HG03558 (cell line): Measurements from ENCODE around the gene HCST.
"Not testable (repeated sequence)": the region's sequence is repeated elsewhere in the genome, so short reads cannot be mapped to it uniquely, and the experiment has no call there.

Experiments used
- ATAC-seq: cut with Tn5 transposase; IDR thresholded peaks from one replicate; pipeline ENCODE4 v1.9.1; 2021; ENCODE audit warnings: moderate number of reproducible peaks; ENCODE audit not compliant: unreplicated experiment; ENCODE audit errors: extremely low read depth

HCST gene

DNA sequence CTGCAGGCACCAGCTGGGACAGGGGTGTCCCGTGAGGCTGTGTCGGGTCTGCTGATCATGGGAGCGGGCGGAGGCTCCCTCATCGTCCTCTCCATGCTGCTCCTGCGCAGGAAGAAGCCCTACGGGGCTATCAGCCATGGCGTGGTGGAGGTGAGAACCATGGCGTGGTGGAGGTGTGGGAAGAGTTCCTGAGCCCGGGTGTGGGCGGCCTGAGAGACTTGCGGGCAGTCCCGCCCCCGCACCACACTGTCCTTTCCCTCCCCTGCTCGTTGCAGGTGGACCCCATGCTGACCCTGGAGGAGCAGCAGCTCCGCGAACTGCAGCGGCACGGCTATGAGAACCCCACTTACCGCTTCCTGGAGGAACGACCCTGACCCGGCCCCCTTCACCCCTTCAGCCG lies 23.3 kb upstream of the HCST start:
- no peak for ATAC-seq

DNA sequence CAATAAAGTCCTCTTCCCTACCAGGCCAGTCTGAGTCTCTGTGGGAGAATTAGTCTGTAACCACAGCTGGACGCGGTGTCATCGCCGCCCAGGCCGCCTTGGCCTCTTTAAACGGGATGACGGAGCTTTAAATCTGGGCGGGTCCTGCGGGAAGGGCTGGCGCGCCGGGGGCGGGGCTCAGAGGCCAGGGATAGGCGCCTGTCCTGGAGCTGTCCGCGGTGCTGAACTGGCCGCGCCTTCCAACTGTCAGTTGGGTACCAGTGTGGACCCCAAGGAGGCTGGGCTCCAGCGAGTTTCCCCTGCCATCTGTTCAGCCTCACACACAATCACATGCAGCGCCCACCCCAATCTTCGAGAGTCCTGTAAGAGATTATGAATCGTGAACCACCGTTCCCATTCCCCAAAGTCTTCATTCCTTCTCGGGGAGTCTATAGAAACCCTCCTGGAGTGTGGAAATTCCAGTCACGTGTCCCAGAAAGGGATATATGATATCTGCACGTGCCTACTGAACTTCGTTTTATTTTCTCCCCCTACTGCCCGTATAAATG lies 22.5 kb upstream of the HCST start:
- ATAC-seq: no peak

DNA sequence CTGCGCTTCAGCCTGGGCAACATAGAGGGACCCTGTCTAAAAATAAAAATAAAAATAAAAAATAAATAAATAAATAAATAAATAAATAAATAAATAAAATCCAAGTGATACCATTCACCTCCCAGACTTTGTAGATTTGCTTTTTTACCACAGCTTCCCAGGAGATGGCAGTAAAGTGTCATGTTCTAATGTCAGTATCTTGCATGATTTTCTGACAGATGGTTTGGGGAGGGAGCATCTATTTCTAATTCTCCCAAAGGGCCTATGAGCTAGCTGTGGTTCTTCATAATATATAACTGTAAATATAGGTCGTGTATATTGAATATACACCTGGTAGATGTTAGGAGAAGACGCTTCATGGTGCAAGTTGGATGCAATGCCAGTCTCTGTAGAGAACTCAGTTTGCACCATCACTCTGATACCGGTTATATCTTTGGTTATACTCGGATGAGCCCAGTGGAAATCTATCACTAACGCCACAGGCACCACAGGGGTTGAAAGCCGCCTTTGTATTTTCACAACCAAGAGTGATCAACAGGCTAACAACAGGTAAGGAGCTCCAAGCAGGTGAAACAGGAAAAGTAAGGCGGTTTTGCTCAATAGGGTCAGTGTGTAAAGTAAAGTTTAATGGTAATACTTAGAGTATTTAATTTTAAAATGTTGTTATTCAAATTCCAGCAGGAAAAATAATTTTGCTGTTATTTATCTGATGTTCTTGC lies 20.1 kb upstream of the HCST start:
- ATAC-seq: no peak

DNA sequence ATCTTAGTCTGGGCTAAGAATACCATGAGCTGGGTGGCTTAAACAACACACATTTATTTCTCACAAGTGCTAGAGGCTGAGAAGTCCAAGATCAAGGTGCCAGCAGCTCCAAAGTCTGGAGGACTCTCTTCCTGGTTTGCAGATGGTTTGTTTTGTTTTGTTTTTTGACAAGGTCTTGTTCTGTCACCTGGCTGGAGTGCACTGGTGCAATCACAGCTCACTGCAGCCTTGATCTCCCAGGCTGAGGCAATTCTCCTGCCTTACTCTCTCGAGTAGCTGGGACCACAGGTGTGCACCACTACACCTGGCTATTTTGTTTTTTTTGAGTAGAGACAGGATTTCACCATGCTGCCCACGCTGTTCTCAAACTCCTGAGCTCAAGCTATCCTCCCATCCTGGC lies 18.4 kb upstream of the HCST start:
- ATAC-seq: no peak

DNA sequence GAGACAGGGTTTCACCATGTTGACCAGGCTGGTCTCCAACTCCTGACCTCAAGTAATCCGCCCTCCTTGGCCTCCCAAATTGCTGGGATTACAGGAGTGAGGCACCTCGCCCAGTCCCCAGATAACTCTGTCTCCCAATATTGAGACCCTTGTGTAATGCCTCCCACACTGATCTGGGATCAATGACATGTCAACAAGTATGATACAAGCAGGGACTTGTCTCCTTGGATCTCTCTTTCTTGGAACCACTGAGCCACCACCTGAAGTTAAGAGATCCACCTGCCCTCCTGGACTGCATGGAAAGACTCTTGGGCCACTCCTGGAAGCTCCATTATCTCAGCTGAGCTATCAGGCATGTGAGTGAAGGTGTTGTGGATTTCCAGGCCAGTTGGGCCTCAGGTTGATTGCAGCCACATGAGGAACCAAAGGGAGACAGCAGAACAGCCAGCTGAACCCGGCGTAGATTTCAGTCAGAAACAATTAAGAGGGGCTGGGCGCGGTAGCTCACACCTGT lies 17.0 kb upstream of the HCST start:
- no peak for ATAC-seq

DNA sequence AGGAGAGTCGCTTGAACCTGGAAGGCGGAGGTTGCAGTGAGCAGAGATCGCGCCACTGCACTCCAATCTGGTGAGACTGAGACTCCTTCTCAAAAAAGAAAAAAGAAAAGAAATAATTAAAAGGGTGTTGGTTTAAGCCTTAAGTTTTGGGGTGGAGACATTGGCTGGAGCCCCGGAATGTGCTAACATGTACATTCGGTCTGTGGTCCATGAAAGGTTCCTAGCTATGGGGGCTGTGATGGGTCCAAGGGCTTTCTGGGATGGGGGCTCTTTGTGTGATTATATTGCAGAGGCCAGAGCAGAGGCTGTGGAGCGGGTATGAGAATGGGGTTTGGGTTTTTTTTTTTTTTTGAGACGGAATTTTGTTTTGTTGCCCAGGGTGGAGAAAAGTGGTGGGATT lies 16.4 kb upstream of the HCST start:
- ATAC-seq: no peak

DNA sequence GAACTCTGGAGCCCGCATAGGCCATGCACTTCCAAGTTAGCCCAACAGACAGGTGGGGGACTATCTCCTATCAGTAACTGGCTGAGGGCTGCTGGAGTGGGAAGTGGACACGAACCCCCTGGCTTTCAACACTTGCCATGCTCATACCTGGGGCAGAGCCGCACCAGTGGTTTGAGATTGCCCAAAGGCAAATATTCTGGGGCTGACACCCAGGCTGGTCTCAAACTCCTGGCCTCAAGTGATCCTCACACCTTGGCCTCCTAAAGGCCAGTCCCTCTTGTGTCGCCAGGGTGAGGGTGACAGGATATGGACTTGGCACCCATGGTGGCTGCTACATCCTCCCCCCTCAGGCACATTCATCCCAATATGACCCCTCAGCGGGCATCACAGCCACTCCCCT lies 15.1 kb upstream of the HCST start:
- no peak for ATAC-seq

DNA sequence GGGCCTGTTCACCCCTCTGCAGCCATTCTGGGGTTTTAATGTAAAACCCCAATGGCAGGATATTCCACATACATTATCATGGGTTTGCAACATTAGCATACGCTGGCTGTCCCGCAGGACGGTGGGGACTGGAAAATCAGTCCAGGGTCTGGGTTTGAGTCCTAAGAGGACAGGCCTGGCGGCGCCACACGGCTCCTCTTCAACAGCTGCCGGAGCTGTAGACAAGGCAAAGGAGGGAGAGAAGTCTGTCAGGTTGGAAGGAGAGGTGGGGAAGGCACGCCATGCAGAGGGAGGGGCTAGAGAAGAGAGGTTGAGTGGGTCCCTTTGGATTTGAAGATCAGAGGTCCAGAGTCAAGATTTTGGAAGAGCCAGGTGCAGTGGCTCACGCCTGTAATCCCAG lies 13.9 kb upstream of the HCST start:
- ATAC-seq: no peak

DNA sequence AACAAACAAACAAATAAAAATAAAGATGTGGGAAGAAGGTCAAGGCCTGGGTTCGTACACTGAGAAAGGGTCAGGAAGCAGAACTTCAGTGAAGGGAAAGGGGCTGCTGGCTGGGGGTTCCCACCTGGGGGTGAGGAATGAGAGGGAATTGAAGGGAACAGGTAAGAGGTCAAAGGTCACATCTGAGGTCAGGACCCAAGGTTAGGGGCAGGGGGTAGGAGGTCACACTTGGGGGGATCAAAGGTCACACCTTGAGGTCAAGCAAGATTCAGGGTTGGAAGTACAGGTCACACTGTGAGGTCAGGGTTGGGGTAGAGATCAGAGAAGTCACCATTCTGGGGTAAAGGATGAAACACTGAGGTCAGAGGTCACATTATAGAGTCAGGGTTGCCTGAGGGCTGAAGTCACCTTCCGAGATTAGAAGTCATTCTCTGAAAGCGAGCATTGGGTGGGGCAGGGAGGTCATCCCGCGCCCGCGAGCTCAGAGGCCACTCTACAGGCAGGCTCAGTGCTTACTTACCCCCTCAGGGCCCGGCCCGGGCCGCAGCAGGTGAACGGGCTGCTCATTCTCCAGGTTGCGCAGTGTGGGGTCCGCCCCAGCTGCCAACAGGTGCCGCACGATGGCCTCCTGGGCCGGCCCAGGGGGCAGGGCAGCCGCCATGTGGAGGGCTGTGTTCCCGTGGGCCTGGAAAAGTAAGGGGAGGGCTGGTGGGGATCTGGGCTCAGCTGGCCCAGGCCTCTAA lies 12.8 kb upstream of the HCST start:
- no peak for ATAC-seq

DNA sequence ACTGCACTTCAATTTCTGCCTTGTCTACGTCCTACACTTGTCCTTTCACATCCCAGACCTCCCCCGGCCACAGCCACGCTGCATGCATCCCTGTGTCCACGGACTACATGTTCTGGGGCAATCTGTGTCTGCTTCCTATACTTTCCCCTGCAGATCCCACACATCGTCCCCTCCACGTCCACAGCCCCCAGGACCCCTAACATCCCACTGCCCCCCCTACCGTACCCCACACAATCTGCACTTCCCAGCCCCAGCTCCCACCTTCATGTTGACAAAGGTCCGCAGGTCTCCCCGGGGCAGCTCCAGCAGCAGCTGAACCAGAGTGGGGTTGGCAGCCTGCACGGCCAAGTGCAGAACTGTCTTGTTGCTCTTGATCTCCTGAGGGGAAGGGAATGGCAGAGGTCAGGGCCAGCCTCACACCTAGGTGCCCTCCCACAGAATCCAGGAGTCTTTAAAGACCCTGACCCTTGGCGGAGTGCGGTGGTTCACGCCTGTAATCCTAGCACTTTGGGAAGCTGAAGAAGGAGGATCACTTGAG lies 12.1 kb upstream of the HCST start:
- ATAC-seq: no peak

DNA sequence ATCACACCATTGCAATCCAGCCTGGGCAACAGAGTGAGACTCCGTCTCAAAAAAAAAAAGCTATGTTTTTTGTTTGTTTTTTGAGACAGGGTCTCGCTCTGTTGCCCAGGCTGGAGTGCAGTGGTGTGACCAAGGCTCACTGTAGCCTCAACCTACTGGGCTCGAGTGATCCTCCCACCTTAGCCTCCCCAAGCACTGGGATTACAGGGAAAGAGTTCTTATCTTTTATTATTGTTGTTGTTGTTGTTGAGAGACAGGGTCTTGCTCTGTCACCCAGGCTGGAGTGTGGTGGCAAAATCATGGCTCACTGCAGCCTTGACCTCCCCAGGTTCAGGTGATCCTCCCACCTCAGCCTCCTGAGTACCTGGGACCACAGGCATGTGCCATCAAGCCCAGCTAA lies 10.5 kb upstream of the HCST start:
- ATAC-seq: not testable (repeated sequence)

DNA sequence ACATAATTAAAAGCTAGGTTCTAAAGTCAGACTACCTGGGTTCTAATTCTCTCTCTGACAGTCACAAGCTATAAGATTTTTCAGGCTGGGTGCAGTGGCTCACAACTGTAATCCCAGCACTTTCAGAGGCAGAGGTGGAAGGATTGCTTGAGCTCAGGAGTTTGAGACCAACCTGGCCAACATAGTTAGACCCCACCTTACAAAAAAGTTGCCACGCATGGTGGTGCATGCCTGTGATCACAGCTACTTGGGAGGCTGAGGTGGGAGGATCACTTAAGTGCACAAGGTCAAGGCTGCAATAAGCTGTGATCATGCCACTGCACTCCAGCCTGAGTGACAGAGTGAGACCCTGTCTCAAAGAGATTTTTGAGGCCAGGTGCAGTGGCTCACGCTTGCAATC lies 8.0 kb upstream of the HCST start:
- no peak for ATAC-seq

DNA sequence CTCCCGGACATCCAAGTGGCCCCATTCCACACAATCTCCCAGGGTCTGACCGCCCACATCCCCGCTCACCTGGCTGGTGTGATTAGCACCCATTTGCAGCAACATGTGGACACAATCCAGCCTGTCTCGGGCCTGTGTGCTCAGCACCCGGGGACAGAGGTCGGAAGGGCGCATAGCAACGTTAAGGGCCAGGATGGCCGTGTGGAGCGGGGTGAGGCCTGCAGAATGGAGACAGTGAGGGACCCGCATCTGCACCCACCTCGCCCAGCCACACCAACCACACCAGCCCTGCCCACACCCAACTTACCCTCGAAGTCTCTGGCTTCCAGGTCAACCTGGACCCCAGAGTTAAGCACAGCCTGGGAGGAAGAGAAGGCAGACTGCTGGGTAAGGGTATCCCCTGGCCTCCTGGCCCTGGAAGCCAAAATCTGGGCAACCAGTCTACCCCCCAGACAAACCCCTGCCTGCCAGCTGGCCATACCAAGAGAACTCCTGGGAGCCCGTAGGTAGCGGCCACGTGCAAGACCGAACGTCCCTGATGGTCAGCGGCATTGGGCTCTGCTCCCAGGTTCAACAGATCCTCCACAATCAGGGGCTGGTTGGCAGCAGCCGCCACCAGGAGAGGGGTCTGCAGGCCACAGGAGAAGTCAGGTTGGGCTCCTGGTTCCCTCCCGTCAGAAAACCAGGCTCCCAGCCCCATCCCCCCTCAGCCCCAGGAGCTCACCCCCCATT lies 6.3 kb upstream of the HCST start:
- no peak for ATAC-seq

DNA sequence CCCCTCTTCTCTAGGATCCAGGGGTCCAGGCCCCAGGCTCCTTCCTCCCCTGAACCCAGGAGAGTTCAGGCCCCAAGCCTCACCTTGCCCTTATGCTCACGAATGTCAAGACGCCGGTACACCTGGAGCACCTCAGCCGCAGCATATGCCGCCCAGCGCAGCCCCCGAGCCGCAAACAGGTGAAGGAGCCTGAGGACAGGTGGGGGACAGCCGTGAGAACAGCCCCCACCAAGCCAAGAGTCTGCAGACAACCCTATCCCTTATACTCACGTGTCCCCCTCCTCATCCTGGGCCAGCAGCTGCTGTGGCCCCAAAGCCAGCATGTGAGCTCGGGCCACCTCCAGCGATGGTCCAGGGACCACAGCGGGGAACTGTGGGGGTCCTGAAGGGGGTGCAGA lies 5.7 kb upstream of the HCST start:
- ATAC-seq: no peak

DNA sequence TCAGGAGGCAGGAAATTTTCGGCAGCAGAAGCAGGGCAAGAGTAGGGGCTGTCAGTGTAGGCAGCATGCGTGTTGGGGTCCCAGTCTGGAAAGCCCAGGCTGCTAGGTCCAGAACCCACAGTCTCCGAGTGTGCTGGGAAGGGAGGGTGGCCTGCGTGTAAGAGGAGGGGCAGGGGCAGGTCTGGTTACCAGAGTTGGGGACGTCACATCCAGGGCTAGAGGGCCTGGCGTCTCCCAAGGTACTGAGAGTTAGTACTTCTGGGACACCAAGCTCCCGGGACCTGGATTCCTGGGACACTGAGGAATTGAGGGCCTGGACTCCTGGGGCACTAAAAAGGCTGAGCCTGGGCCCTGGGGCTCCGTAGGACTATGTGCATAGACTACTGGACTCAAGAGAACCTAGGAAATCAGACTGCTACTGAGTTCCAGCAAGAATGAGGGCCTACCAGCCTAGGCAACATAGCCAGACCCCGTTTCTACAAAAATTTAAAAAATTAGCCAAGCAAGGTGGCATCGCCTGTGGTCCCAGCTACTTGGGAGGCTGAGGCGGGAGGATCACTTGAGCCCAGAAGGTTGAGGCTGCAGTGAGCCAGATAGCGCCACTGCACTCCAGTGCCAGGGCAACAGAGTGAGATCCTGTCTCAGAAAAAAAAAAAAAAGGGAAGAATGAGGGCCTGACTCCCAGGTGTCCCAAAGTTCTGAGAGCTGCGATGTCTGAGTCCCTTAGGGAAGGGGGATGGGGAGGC lies 4.5 kb upstream of the HCST start:
- ATAC-seq: no peak

DNA sequence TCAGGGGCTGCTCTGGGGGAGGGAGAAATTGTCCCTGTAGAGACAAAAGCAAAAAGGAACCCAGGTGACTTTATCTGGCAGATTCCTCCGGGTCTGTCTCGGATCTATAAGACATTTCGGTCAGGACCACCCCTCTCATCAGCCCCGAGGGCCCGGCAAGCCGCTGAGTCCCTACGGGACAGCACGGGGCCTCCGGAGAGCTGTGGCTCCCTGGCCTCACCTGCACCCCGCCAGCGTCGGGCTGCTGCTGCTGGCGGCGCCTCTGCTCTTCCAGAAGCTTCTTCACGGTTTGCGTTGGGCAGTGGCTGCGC lies 3.9 kb upstream of the HCST start:
- ATAC-seq: no peak

DNA sequence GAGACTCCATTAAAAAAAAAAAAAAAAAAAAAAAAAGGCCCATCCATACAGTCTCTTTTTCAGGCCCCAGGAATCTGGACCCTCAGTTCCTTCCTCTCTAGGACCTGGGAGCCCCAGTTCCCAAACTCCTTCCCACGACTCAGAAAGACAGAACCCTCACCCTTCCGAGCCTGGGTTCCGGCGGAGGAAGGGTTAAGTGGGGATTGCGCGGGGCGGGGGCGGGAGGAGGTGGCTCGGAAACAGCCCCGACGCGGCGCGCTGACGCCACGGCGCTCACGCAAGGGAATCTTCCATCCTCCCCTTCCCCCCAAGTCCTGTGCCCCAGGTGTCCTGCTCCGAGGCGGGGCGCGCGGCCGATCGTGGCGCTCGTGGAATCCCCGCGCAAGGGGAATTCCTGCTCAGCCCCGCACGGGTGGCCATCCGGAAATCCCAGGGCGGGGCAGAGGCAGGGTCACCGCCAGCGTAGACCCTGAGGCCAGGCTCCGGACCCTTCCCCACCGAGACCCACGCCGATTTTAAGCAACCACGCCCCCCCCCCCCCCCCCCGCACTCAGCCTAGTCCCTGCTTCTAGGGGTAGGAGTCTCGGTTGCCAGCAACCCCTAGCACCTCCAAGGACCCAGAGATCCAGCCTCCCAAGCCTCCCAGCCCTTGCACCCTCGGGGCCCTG lies 2.6 kb upstream of the HCST start:
- ATAC-seq: no peak

DNA sequence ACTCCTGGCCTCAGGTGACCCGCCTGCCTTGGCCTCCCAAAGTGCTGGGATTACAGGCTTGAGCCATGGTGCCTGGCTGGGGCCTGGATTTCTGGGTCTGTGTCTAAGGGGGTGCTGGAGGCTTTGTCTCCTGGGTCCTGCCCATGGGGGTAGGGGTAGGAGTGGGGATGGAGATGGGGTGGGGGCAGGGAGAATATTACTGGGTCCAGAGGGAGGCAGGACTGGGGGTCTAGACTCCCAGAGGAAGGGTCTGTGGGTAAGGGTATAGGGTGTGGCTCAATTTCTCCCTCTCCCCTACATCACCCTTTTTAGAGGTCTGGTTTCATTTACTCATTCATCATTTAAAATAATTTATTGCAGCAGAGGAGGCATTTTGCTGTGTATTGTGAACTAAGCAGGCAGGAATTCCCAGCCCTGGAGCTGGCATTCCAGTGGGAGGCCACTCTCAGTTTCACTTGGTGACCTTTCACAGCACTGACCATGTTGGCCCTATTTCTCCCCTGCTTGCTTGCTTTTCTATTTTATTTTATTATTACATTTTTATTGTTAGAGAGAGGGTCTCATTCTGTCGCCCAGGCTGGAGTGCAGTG lies 1.2 kb upstream of the HCST start:
- no peak for ATAC-seq

DNA sequence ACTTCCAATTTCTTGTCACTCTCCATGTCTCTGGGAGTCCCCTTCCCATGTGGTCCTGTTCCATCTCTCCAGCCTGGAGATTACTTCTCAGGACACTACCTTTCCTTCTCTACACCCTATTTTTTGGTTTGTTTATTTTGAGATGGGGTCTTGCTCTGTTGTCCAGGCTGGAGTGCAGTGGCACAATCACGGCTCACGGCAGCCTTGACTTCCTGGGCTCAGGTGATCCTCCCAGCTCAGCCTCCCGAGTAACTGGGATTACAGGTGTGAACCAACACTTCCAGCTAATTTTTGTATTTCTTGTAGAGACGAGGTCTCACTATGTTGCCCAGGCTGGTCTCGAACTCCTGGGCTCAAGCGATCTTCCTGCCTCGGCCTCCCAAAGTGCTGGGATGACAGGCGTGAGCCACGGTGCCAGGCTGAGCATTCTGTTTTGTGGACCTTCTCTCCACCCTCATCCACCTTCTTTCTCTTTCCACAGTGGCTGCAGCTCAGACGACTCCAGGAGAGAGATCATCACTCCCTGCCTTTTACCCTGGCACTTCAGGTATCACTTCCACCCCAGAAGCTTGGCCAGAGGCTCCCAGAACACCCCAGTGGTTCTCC lies 644 bp downstream of the HCST start:
- ATAC-seq: no peak
